GM21786 (cell line): ENCODE results near the gene MAP2.
A peak's percentile ranks its signal among the peaks of the same experiment; 100 is the strongest.
"Not testable (repeated sequence)": the region's sequence is repeated elsewhere in the genome, so short reads cannot be mapped to it uniquely, and the experiment has no call there.

Experiments
- ATAC-seq: cut with Tn5 transposase; IDR thresholded peaks from one replicate; pipeline ENCODE4 v1.9.1; 2021; ENCODE audit not compliant: unreplicated experiment

MAP2 gene

GRCh38 chr2:209472112-209472832 is 48.4 kb downstream of the MAP2 start:
- ATAC-seq, result no peak

DNA sequence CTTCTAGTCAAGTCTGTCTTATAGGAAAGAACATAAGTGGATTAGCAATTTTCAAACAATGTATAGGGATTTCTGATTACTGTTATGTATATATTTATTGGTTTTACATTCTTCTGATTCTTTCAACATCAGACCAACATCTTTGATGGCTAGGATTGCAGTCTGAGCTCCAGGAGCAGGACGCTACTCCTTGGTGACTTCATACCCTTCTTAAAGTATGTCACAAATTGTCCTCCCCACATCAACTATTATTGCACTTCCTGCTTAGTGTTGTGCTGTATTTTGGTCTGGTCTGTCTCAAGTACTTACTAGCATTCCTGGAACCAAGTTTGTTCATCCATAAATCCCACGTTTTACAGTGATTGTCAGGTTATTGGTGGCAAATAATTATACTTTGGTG is 49.0 kb downstream of the MAP2 start:
- no peak for ATAC-seq

GRCh38 chr2:209473930-209474419 is 50.1 kb downstream of the MAP2 start:
- ATAC-seq, result no peak

DNA sequence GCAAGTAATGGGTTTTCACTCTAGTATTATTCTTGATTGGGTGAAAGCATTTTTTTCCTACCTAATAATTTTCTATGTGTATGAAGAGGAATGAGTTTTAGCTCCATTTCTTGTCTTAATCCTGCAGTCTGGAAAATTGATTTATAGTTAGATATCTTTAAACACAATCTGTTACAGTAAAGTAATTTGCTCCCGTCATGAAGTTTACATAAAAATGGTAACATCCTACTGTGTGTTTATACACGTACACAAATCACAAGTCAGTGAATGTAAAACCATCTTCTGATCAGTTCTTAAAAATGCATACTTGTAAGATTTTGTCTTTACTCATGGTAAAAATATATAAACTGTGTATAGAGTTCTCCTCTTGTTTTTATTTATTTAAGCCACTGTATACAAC is 51.1 kb downstream of the MAP2 start:
- no peak for ATAC-seq

DNA sequence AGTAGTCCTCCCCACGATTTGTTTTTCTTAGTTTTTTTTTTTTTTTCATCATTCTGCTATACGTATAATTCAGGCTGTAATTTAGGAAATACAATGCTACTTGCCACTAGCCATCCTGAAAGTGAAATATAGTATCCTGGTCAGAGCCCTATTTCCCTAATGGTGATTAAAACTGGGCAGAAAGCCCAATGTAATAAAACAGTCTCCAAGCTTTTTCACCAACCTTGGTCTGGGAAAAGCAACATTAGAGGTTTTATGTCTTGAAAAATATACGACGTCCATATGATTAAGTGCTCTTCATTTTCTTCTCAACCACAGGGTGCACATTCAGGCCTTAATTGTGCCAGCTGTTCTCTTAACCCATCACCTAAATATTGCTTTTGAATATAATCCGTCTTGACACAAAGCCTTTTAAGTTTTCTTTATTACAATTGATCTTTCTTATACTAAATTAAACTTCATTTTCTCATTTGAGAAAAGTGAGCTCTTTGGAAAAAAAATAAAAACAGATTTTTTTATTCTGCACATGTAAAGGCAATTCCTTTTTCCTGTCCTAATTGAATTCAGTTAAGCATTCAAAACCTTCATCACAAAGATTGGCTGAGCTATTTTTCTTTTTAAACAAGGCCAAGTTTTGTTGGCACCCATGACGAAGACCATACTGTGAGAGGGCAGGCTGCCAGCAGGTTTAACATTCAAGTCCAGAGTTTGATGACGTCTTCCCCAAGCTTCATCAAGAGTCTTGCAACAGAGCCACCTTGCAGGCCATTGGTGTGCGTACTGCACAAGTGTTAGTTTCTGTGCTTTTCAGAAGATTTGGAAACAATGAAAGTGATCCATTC is 52.7 kb downstream of the MAP2 start:
- no peak for ATAC-seq

GRCh38 chr2:209492296-209492695 is 68.4 kb downstream of the MAP2 start:
- ATAC-seq, result not testable (repeated sequence)

DNA sequence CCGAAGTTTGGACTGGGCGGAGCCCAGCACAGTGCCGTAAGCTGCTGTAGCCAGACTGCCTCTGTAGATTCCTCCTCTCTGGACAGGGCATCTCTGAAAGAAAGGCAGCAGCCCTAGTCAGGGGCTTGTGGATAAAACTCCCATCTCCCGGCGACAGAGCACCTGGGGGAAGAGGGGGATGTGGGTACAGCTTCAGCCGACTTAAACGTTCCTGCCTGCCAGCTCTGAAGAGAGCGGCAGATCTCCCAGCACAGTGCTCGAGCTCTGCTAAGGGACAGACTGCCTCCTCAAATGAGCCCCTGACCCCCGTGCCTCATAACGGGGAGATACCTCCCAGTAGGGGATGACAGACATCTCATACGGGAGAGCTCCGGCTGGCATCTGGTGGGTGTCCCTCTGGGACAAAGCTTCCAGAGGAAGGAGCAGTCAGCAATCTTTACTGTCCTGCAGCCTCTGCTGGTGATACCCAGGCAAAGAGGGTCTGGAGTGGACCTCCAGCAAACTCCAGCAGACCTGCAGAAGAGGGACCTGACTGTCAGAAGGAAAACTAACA is 71.3 kb downstream of the MAP2 start:
- not testable (repeated sequence) for ATAC-seq

GRCh38 chr2:209495855-209496585 is 72.2 kb downstream of the MAP2 start:
- no peak for ATAC-seq

DNA sequence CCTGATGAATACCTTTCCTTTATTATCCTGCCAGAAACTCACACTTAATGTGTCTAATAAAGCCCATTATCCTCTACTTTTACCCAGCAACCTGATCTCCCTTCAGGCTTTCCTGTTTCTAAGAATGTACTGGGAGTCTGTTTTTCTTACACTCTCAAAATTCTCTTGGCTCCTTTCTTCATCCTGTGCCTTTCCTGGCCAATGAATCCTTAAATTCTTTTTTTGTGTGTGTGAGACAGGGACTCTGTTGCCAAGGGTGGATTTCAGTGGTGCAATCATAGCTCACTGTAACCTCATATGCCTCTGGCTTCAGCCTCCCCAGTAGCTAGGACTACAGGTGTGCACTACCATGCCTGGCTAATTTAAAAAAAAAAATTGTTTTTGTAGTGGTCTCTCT is 72.7 kb downstream of the MAP2 start:
- no peak for ATAC-seq

DNA sequence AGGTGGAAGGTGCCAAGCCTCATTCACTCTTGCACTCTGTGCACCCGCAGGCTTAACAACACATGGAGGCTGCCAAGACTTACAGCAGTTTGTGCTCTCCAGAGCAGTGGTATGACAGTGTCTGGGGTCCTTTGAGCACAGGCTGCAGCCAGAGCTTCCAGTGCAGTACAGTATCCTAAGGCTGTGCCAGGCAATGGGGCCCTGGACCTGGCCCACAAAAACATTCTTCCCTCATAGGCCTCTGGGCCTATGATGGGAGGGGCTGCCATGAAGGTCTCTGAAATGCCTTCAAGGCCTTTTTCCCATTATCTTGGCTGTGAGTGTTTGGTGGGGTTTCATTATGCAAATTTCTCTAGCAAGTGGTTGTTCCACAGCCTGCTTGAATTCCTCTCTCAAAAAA is 74.8 kb downstream of the MAP2 start:
- no peak for ATAC-seq

DNA sequence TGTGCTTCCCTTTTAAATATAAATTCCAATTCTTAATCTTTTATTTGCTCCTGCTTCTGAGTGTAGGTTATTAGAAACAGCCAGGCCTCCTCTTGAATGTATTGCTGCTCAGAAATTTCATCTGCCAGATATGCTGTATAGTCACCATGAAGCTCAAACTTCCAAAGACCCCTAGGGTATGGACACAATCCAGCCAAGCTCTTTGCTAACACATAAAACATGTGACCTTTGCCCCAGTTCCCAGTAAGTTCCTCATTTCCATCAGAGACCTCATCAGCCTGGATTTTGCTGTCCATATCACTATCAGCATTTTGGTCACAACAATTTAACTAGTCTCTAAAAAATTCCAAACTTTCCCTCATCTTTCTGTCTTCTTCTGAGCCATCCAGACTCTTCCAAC is 75.2 kb downstream of the MAP2 start:
- no peak for ATAC-seq

DNA sequence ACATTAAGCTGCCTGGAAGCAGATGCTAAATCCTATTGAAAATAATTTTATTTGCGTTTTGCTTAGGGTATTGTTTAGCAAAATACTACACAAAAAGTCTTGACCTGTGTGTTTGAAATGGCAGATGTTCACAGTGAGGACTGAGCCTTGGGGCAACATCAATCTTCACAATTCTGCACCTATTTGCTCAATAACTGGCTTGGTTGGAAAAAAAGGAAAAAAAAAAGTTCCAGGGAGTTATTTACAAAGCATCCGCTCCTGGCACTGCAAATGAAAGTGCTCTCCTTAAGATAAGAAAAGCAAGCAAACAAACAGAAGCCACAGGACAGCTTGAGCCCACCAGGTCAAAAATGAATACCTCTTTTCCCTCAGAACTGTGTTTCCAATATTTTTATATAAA is 77.7 kb downstream of the MAP2 start:
- no peak for ATAC-seq

GRCh38 chr2:209505410-209505809 is 81.6 kb downstream of the MAP2 start:
- peak; percentile 65 for ATAC-seq

GRCh38 chr2:209508255-209508654 is 84.4 kb downstream of the MAP2 start:
- no peak for ATAC-seq

DNA sequence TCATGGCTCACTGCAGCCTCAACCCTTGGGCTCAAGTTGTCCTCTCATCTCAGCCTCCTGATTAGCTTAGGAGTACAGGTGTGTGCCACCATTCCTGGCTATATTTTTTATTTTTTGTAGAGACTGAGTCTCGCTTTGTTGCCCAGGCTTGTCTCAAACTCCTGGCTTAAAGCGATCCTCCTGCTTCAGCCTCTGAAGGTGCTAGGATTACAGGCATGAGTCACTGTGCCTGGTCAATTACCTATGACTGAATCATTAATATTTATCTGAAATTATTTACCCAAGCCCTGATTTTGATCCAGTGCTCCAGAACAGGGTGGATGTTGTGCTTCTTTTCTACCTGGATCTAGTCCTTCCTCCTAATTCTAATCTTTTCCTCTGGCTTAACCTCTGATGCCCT is 87.8 kb downstream of the MAP2 start:
- no peak for ATAC-seq

DNA sequence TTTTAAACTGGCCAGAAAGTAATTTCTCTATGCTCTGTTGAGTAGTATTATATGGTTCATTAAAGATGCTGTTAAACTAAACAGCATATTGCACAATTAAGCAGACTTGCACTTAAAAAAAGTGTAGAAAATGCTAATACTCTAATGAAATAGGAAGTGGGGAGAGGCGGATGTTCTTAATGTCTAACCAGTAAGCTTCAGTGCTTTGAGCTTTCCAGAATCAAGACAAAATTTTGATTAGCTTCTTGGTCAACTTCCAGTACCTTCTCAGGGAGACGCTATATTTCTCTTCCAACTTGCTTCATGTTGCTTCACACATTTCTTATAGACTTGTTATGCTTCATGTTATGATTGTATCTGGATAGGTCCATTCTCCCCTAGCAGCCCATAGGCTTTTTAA is 89.1 kb downstream of the MAP2 start:
- peak; percentile 59 for ATAC-seq

DNA sequence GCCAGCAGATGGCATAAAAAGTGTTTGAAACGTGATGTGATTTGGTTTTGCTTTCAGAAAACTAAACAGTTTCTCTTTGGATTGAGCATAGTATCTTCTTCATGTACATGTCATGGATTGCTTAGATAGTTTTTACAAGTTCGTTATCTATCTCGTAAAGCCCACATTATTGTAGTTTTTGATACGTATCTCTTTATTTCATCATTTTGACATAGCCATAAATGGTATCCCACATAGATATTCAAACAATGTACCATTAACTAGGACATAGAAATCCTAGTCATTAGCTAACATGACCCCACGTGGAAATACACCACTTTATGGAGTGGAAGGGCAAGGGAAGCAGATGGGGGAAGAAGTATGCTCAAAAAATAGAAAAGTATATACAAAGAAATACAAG is 93.6 kb downstream of the MAP2 start:
- ATAC-seq, result no peak

- no peak for ATAC-seq
Observed at GRCh38 chr2:209519271-209519670, 95.4 kb downstream of the MAP2 start.

- no peak for ATAC-seq
Observed at GRCh38 chr2:209519906-209520305, 96.1 kb downstream of the MAP2 start.

GRCh38 chr2:209523041-209523740 is 99.3 kb downstream of the MAP2 start:
- no peak for ATAC-seq

DNA sequence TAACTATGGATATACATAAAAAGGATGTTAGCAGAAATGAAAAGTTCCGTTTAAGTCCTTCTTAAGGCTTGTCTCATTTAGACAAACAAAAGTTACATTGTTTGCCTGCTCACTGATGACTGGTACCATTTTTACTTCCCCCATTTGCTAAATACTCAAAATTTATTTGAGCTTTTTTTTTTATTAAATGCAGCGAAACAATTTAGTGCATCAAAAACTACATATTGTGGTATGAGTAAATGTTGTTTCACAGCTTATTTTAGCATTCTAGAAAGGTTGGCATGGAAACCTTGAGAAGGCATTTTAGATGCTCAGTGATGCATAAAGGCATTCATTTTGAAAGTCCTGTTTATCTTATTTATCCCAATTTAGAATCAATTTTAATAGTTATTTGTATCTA is 100.0 kb downstream of the MAP2 start:
- ATAC-seq, result peak; percentile 60
